ENCODE results near the gene FLRT2.

DNA sequence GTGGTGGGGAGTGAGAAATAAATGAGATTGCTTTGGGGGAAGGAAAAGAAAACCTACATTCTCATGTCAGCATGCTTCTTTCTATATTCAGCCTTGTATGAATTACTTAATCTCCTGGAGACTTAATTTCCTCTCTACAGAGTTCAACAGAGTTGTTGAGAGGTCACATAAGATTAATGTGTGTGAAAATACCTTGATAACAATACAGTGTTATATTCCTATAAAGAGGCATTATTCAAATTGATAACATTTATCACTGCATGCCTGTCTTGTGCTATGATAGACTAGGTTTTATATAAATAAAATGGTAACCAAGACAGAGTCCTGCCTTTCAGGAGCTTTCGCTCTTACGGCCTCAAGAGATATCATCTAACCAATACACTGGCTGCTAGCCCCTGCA is 9.6 kb downstream of the FLRT2 start:
- TF ChIP-seq, protein P1, sequence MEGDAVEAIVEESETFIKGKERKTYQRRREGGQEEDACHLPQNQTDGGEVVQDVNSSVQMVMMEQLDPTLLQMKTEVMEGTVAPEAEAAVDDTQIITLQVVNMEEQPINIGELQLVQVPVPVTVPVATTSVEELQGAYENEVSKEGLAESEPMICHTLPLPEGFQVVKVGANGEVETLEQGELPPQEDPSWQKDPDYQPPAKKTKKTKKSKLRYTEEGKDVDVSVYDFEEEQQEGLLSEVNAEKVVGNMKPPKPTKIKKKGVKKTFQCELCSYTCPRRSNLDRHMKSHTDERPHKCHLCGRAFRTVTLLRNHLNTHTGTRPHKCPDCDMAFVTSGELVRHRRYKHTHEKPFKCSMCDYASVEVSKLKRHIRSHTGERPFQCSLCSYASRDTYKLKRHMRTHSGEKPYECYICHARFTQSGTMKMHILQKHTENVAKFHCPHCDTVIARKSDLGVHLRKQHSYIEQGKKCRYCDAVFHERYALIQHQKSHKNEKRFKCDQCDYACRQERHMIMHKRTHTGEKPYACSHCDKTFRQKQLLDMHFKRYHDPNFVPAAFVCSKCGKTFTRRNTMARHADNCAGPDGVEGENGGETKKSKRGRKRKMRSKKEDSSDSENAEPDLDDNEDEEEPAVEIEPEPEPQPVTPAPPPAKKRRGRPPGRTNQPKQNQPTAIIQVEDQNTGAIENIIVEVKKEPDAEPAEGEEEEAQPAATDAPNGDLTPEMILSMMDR (IDR thresholded peaks at IDR 0.05): no peak
- no peak for TF ChIP-seq POLR2A (IDR thresholded peaks at IDR 0.05)
